ENCODE measurements around the gene KEAP1. TPM values are rescaled to one million over a fixed set of nuclear protein-coding genes. Genes with fewer than 3 reads are reported as not detected.

KEAP1 gene
- polyA plus RNA-seq, 1 donor from 2014 or later, result 39.0 TPM

DNA sequence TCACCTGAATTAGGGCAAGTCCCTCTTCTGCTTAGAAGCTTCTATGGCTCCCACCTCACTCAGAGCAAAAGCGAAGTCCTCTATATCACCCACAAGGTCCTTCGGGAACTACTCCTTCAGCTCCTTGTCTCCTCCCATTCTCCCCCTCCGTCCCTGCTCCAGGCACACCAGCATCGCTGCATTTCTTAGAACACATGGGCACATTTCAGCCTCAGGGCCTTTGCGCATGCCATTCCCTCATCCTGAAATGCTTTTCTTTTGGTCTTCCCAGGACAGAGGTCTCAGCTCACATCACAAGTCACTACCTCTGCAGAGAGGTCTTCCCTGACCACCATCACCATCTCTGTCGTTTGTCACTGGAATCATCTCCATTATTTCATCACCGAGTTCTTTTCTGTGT, 10.1 kb upstream of the KEAP1 start:
- Histone ChIP-seq H3K9me3 (ENCODE audit: low read length) (no peaks in the 10 kb centered on the region), H3K36me3 (ENCODE audit: insufficient read depth, low read length) (no peaks in the 10 kb centered on the region), H3K27me3 (ENCODE audit: insufficient read depth, low read depth, low read length) (peaks cover 68% of the 10 kb centered on the region), H4K20me1 (ENCODE audit: insufficient read depth) (no peaks in the 10 kb centered on the region), H3K9me2 (ENCODE audit: insufficient read depth, low read length) (no peaks in the 10 kb centered on the region), H3K4me3 (ENCODE audit: low read length) (no peak overlapping the region), H2AFZ (ENCODE audit: low read depth, low read length) (no peak overlapping the region), H3K4me2 (ENCODE audit: low read length) (no peak overlapping the region), H3K27ac (ENCODE audit: low read length) (no peak overlapping the region), H3F3A (ENCODE audit: insufficient read depth, low read length, poor library complexity, severe bottlenecking) (no peaks in the 10 kb centered on the region), H3K79me2 (replicated peaks; ENCODE audit: insufficient read depth, low read length) (no peaks in the 10 kb centered on the region), H3K9ac (ENCODE audit: low read length) (no peak overlapping the region)
- TF ChIP-seq MXI1 (conservative IDR thresholded peaks at IDR 0.05; ENCODE audit: poor library complexity, severe bottlenecking), result no peak
- TF ChIP-seq POLR2AphosphoS5 (IDR thresholded peaks at IDR 0.05), result no peak
- TF ChIP-seq, protein P1, sequence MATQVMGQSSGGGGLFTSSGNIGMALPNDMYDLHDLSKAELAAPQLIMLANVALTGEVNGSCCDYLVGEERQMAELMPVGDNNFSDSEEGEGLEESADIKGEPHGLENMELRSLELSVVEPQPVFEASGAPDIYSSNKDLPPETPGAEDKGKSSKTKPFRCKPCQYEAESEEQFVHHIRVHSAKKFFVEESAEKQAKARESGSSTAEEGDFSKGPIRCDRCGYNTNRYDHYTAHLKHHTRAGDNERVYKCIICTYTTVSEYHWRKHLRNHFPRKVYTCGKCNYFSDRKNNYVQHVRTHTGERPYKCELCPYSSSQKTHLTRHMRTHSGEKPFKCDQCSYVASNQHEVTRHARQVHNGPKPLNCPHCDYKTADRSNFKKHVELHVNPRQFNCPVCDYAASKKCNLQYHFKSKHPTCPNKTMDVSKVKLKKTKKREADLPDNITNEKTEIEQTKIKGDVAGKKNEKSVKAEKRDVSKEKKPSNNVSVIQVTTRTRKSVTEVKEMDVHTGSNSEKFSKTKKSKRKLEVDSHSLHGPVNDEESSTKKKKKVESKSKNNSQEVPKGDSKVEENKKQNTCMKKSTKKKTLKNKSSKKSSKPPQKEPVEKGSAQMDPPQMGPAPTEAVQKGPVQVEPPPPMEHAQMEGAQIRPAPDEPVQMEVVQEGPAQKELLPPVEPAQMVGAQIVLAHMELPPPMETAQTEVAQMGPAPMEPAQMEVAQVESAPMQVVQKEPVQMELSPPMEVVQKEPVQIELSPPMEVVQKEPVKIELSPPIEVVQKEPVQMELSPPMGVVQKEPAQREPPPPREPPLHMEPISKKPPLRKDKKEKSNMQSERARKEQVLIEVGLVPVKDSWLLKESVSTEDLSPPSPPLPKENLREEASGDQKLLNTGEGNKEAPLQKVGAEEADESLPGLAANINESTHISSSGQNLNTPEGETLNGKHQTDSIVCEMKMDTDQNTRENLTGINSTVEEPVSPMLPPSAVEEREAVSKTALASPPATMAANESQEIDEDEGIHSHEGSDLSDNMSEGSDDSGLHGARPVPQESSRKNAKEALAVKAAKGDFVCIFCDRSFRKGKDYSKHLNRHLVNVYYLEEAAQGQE (IDR thresholded peaks at IDR 0.05; ENCODE audit: borderline replicate concordance), result no peak
- TF ChIP-seq, protein P2, sequence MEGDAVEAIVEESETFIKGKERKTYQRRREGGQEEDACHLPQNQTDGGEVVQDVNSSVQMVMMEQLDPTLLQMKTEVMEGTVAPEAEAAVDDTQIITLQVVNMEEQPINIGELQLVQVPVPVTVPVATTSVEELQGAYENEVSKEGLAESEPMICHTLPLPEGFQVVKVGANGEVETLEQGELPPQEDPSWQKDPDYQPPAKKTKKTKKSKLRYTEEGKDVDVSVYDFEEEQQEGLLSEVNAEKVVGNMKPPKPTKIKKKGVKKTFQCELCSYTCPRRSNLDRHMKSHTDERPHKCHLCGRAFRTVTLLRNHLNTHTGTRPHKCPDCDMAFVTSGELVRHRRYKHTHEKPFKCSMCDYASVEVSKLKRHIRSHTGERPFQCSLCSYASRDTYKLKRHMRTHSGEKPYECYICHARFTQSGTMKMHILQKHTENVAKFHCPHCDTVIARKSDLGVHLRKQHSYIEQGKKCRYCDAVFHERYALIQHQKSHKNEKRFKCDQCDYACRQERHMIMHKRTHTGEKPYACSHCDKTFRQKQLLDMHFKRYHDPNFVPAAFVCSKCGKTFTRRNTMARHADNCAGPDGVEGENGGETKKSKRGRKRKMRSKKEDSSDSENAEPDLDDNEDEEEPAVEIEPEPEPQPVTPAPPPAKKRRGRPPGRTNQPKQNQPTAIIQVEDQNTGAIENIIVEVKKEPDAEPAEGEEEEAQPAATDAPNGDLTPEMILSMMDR (IDR thresholded peaks at IDR 0.05; ENCODE audit: poor library complexity, severe bottlenecking), result no peak

DNA sequence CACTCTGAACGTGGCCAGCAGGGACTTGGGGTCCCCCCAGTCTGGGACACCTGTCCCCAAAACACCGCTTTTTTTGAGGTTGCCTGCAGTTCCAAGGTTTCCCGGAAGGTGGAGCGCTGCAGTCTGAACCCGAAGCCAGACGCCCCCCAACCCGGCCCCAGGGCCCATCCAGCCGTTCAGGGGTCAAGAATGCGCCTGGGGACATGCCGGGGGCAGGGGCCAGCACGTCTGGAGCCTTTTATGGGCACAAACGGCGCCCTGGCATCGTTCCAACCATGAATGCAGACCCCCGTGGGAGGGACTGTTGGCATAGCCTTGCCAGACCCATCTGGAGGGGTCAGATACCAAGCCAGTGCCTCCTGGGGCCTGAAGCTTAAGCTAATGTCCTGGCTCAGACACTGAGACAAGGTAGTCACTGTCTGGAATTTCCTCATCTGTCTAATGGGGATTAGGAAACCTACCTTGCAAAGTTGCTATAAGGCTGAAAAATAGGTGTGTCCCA, 7.2 kb upstream of the KEAP1 start:
- Histone ChIP-seq H3K79me2 (replicated peaks; ENCODE audit: insufficient read depth, low read length) (no peaks in the 10 kb centered on the region), H3K4me2 (ENCODE audit: low read length) (no peak overlapping the region), H3K9me3 (ENCODE audit: low read length) (no peaks in the 10 kb centered on the region), H3F3A (ENCODE audit: insufficient read depth, low read length, poor library complexity, severe bottlenecking) (no peaks in the 10 kb centered on the region), H3K9me2 (ENCODE audit: insufficient read depth, low read length) (no peaks in the 10 kb centered on the region), H3K9ac (ENCODE audit: low read length) (no peak overlapping the region), H2AFZ (ENCODE audit: low read depth, low read length) (no peak overlapping the region), H3K27me3 (ENCODE audit: insufficient read depth, low read depth, low read length) (peaks cover 39% of the 10 kb centered on the region), H4K20me1 (ENCODE audit: insufficient read depth) (no peaks in the 10 kb centered on the region), H3K4me3 (ENCODE audit: low read length) (no peak overlapping the region), H3K36me3 (ENCODE audit: insufficient read depth, low read length) (no peaks in the 10 kb centered on the region), H3K27ac (ENCODE audit: low read length) (no peak overlapping the region)
- TF ChIP-seq, protein P1 (IDR thresholded peaks at IDR 0.05; ENCODE audit: borderline replicate concordance), result no peak
- no peak for TF ChIP-seq RAD21 (conservative IDR thresholded peaks at IDR 0.05)
- TF ChIP-seq TAF1 (IDR thresholded peaks at IDR 0.05; ENCODE audit: low read depth), result no peak
- TF ChIP-seq MXI1 (conservative IDR thresholded peaks at IDR 0.05; ENCODE audit: poor library complexity, severe bottlenecking), result no peak
- peak; percentile 27 for TF ChIP-seq SMC3 (conservative IDR thresholded peaks at IDR 0.05; ENCODE audit: poor library complexity)
- TF ChIP-seq, protein P2 (IDR thresholded peaks at IDR 0.05; ENCODE audit: poor library complexity, severe bottlenecking), result peak; percentile 66
- no peak for TF ChIP-seq EZH2 (IDR thresholded peaks at IDR 0.05; ENCODE audit: borderline replicate concordance, insufficient read depth, low read length, poor library complexity, severe bottlenecking)
- TF ChIP-seq EP300 (conservative IDR thresholded peaks at IDR 0.05; ENCODE audit: poor library complexity, severe bottlenecking), result no peak

Data from neural cell (in vitro differentiated cells).